PC-3 (cell line): ENCODE results near the gene CTNNA3. TPM values are rescaled to one million over a fixed set of nuclear protein-coding genes. Genes with fewer than 3 reads are reported as not detected.
A peak's percentile ranks its signal among the peaks of the same experiment; 100 is the strongest.

ENCODE experiments used
- ATAC-seq: fragments of 200-7000 bp; cut with Tn5 transposase; 2 replicates; pipeline ENCODE4 v1.9.1; 2020; ENCODE audit warnings: mild to moderate bottlenecking, moderate library complexity
- BruUV-seq: library from RNA; stranded (reverse); fragments of 400-500 nt; replicated peaks from 2 replicates; lab custom pipeline; 2021; lab: Mats Ljungman, UMichigan
- CTCF ChIA-PET: fragments of 300-600 bp; sonication (Branson Sonifier 250); formaldehyde crosslinking; loops from one replicate; lab custom pipeline; 2022; ENCODE audit warnings: antibody characterized with exemption; lab: Charles Lee
- POLR2A ChIA-PET: fragments of 300-600 bp; sonication (Branson Sonifier 250); formaldehyde crosslinking; loops from one replicate; lab custom pipeline; 2022; ENCODE audit warnings: antibody characterized with exemption; ENCODE audit not compliant: unreplicated experiment; lab: Charles Lee
- DNase-seq: peaks from one replicate; pipeline ENCODE4 v3.0.0-alpha.2; 2015
- H2AFZ ChIP-seq: fragments of 300-600 bp; sonication (generic); 2 replicates; pipeline ENCODE4 v1.6.0; 2016; ENCODE audit warnings: antibody characterized with exemption, low read length
- H3F3A ChIP-seq: fragments of 300-600 bp; sonication (generic); one replicate; pipeline ENCODE4 v1.6.0; 2017; ENCODE audit warnings: antibody characterized with exemption, low read length, control low read depth, mild to moderate bottlenecking; ENCODE audit not compliant: unreplicated experiment
- H3K27ac ChIP-seq: fragments of 300-600 bp; sonication (generic); 2 replicates; pipeline ENCODE4 v1.5.1; 2016; ENCODE audit warnings: mild to moderate bottlenecking, low read length
- H3K27me3 ChIP-seq: fragments of 300-600 bp; sonication (generic); 2 replicates; pipeline ENCODE4 v1.6.1; 2016; ENCODE audit warnings: low read length, mixed read lengths
- H3K36me3 ChIP-seq: fragments of 300-600 bp; sonication (generic); 2 replicates; pipeline ENCODE4 v1.6.1; 2016; ENCODE audit warnings: low read depth, mixed run types, low read length, mixed read lengths
- H3K4me1 ChIP-seq: fragments of 300-600 bp; sonication (generic); 2 replicates; pipeline ENCODE4 v1.5.1; 2016; ENCODE audit warnings: low read length; ENCODE audit not compliant: insufficient read depth
- H3K4me2 ChIP-seq: fragments of 300-600 bp; sonication (generic); 2 replicates; pipeline ENCODE4 v1.6.0; 2016; ENCODE audit warnings: low read length
- H3K4me3 ChIP-seq: fragments of 300-600 bp; sonication (generic); 2 replicates; pipeline ENCODE4 v1.5.1; 2016; ENCODE audit warnings: mild to moderate bottlenecking, low read length, mixed read lengths
- H3K79me2 ChIP-seq: fragments of 300-600 bp; sonication (generic); 2 replicates; pipeline ENCODE4 v1.6.1; 2017; ENCODE audit warnings: low read length, mixed read lengths
- H3K9ac ChIP-seq: fragments of 300-600 bp; sonication (generic); 2 replicates; pipeline ENCODE4 v1.6.0; 2016; ENCODE audit warnings: mild to moderate bottlenecking, low read length
- H3K9me2 ChIP-seq: fragments of 300-600 bp; sonication (generic); replicated peaks from 2 replicates; pipeline ENCODE4 v1.6.1; 2016; ENCODE audit warnings: mixed run types, low read length, mixed read lengths
- H3K9me3 ChIP-seq: fragments of 300-600 bp; sonication (generic); 2 replicates; pipeline ENCODE4 v1.6.1; 2016; ENCODE audit warnings: low read length, mixed read lengths
- H4K20me1 ChIP-seq: fragments of 300-600 bp; sonication (generic); 2 replicates; pipeline ENCODE4 v1.6.1; 2016; ENCODE audit warnings: low read length, mixed read lengths
- CTCF ChIP-seq: fragments of 300-600 bp; sonication (generic); conservative IDR thresholded peaks from 2 replicates; pipeline ENCODE4 v1.5.1; 2017; ENCODE audit warnings: antibody characterized with exemption, low read depth, mild to moderate bottlenecking, low read length
- EZH2 ChIP-seq: fragments of 300-600 bp; sonication (generic); IDR thresholded peaks from one replicate; pipeline ENCODE4 v1.6.1; 2017; ENCODE audit warnings: antibody characterized with exemption, mild to moderate bottlenecking, low read length; ENCODE audit not compliant: unreplicated experiment
- EZH2phosphoT487 ChIP-seq: fragments of 300-600 bp; sonication (generic); IDR thresholded peaks from 2 replicates; pipeline ENCODE4 v1.6.1; 2018; ENCODE audit warnings: mild to moderate bottlenecking, antibody characterized with exemption, low read length, borderline replicate concordance
- intact Hi-C: fragments of 100-400 bp; cut with micrococcal nuclease; formaldehyde crosslinking; loops from 2 replicates; pipeline ENCODE4 v1.9.0; 2023
- total RNA-seq: library from RNA; depleted of rRNA; stranded (reverse); fragments of >200 nt; gene quantifications from 2 replicates; pipeline ENCODE4 v1.2.3, GENCODE V29; 2014

Gene CTNNA3
- total RNA-seq, 1 experiment from 2014 or later: 1.9 TPM

GRCh38 chr10:66813122-66813521, 882.9 kb downstream of the CTNNA3 start:
- CTCF ChIA-PET: no interaction called here
- ATAC-seq: no peak
- intact Hi-C loops: no loop called here

GRCh38 chr10:66811211-66811610, 884.8 kb downstream of the CTNNA3 start:
- Histone ChIP-seq H3F3A (peaks cover 5% of the 10 kb centered on the region), H3K9me3 (peaks cover 3% of the 10 kb centered on the region; the same call in 1 of the 2 replicates), H4K20me1 (no peaks in the 10 kb centered on the region), H3K79me2 (no peaks in the 10 kb centered on the region), H3K36me3 (no peaks in the 10 kb centered on the region), H3K9me2 (no peaks in the 10 kb centered on the region), H3K27ac (no peak overlapping the region), H3K4me1 (peaks cover 36% of the 10 kb centered on the region), H3K4me2 (no peak overlapping the region), H2AFZ (no peak overlapping the region), H3K27me3 (no peaks in the 10 kb centered on the region), H3K9ac (no peak overlapping the region), H3K4me3 (no peak overlapping the region)
- ChIA-PET POLR2A (no interaction called here), CTCF (no interaction called here)
- TF ChIP-seq EZH2phosphoT487 (no peak), CTCF (no peak), EZH2 (no peak)
- ATAC-seq (no peak), DNase-seq (no peak)
- no TSS peak for BruUV-seq
- intact Hi-C loops: no loop called here

More at GRCh38 chr10:66813122-66813521, 882.9 kb downstream of the CTNNA3 start:
- no peak overlapping the region for H3K9ac ChIP-seq
- H3K27ac ChIP-seq: no peak overlapping the region
- H3K9me2 ChIP-seq: no peaks in the 10 kb centered on the region
- BruUV-seq: no TSS peak
- no peaks in the 10 kb centered on the region for H3K9me3 ChIP-seq
- H3K36me3 ChIP-seq: no peaks in the 10 kb centered on the region
- H2AFZ ChIP-seq: no peak overlapping the region
- H3K4me3 ChIP-seq: no peak overlapping the region
- POLR2A ChIA-PET: no interaction called here
- H3K4me2 ChIP-seq: no peak overlapping the region
- H3K79me2 ChIP-seq: no peaks in the 10 kb centered on the region
- no peaks in the 10 kb centered on the region for H3K27me3 ChIP-seq
- TF ChIP-seq EZH2 (no peak), CTCF (no peak), EZH2phosphoT487 (no peak)
- H3K4me1 ChIP-seq: peaks cover 33% of the 10 kb centered on the region
- H3F3A ChIP-seq: peaks cover 5% of the 10 kb centered on the region
- no peaks in the 10 kb centered on the region for H4K20me1 ChIP-seq
- DNase-seq: no peak

GRCh38 chr10:66809402-66809801, 886.6 kb downstream of the CTNNA3 start:
- Histone ChIP-seq H3K27me3 (no peaks in the 10 kb centered on the region), H4K20me1 (no peaks in the 10 kb centered on the region), H3K9me2 (no peaks in the 10 kb centered on the region), H3K27ac (peak overlapping the region; percentile 85), H3K79me2 (no peaks in the 10 kb centered on the region), H3F3A (peaks cover 5% of the 10 kb centered on the region), H3K9me3 (peaks cover 3% of the 10 kb centered on the region; the same call in 1 of the 2 replicates), H3K4me2 (peak overlapping the region; percentile 3), H3K9ac (peak overlapping the region; percentile 59), H3K4me1 (peaks cover 36% of the 10 kb centered on the region), H2AFZ (no peak overlapping the region), H3K36me3 (no peaks in the 10 kb centered on the region), H3K4me3 (no peak overlapping the region)
- ChIA-PET CTCF (no interaction called here), POLR2A (interaction anchor here (0.6 to 0.7 kb wide), 5 partner anchors 25 to 1415 kb away, joined by 3 to 6 read pairs (median 4); no protein-coding TSS in a partner anchor)
- intact Hi-C loops: loop anchor here (1.0 kb wide), 2 partner anchors 10 to 18 kb away; no protein-coding TSS in a partner anchor
- peak; percentile 97 for DNase-seq
- BruUV-seq: no TSS peak
- ATAC-seq: peak; percentile 79
- TF ChIP-seq EZH2phosphoT487 (no peak), CTCF (no peak), EZH2 (no peak)
